Epithelial cell of umbilical artery (primary cell): ENCODE results near the gene SEMA3G. TPM values are rescaled to one million over a fixed set of nuclear protein-coding genes. Genes with fewer than 3 reads are reported as not detected.

Experiments
- total RNA-seq: library from RNA; depleted of rRNA; stranded (reverse); fragments of >200 nt; gene quantifications from 2 replicates; pipeline ENCODE4 v1.2.3, GENCODE V29; 2014

The SEMA3G gene
- 39.5 and 61.1 TPM in 2 replicates for total RNA-seq

DNA sequence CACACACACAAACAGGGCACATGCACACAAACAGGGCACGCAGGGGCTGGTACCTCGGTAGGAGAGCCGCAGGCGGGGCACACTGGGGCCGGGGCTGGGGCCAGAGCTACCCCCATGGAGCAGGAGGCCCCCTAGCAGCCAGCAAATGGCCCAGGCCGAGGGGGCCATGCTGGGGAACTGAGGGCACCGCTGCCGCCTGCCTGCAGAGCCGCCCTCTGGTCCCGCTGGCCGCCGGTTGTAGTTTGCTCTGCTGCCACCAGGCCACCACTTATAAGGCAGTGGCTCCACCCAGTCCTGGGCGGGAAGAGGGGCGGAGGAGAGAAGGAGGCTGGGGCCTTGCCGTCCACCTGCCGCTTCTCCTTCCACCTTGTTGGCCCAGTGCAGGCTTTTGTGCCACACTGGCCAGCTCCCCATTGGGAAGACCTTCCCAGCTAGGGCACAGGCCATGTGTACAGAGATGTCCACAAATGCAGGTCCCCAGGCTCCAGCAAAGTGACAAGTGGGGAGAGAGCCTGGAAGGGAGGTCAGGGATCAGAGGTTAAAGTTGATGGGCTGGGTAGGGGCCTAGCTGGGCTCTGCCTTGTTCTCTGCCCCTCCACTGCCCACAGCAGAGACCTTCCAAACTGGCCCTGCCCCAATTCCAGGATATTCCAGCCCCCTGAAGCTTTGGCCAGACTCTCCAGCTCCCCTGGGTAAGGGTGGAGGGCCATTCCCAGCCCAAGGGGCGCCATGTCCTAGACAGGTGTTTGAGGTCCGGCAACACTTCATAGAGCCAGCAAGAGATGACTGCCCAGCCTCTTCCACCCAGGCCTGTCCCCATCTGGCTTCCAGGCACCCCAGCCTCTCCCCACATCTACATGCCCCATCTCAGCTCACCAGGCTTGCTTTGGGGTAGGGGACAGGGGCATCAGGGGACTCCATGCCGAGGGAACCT lies at the start of gene SEMA3G:
Gene SEMA3G (minus strand): TSS at position 244 of the 934 bp plus-strand sequence. CDS start 76 bp downstream, at position 168.

DNA sequence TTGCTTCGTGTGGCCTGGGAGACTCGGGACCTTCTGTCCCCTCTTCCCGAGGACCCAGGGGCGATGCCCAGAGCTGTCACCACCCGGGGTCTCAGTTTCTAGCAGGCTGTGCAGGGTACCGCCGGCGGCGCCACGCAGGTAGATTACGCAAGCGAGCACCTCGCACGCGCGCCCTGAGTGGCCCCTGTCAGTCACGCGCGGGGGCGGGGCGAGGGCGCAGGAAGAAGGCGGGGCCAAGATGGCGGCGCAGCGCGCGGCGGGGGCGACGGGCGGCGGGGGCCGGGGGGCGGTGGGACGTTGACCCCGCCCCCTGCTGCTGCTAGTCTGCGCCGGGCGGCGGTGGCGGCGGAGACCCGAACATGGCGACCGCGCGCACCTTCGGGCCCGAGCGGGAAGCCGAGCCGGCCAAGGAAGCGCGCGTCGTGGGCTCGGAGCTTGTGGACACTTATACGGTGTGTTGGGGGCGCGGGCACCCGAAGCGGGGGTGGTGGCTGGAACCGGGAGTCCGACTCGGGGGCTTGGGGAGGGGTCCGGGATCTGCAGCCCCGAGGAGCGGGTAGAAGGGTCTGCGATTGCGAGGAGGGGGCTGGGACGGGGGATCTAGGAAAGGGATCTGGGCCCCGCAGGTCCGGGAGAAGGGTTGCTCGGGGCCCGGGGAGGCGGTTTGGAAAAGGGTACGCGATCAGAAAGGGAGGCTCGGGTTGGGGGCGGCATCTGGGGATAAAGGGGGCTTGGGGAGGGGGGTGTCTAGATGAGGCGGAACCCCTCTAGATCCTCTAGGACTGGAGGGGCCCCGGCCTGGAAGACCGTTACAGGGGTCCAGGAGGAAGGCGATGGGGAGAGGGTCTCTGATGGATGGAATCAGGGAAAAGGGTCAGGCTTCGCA lies 10.6 kb upstream of the SEMA3G start, which contains the start of gene NISCH:
Gene NISCH (plus strand): TSS at position 322 of the 886 bp plus-strand sequence. CDS start 38 bp downstream, at position 360.

DNA sequence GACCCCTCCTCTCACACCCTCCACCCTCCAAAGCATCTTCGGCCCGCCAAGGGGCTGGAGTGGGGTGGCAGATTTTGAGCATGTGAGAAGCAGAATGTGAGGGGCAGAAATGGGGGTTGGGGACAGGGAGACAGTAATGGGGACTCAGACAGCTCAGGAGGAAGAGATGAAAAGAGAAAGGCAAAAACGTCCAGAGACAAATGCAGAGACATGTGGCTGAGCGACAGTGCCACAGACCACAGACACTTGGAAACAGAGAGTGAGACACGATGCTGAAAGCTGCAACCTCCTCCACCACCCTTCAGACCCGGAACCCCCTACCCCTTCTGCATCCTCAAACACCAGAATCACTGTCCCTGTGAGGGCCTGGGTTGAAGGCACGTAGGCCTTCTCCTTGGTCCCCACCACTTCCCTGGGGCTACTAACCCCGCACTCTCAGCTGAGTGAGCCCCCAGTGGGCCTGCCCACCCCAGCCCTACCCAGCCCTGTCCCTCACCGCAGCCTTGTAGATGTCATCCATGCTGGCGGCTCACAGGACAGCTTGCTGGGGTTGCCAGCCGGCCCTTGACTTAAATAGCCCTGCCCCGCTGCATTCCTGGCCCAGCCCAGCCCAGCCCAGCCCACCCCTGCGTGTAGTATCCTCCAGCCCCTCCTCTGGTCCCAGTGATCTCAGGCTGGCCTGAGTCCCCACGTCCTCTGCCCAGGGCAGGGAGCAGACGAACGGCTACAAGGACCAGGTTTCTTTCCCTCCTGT lies 8.8 kb upstream of the SEMA3G start, which contains the start of gene TNNC1:
Gene TNNC1 (minus strand): TSS at position 546 of the 754 bp plus-strand sequence. CDS start 26 bp downstream, at position 520.

Other genes with a start within 250 kb of the SEMA3G start
- gene ALAS1, start 246.9 kb downstream of the SEMA3G start, total RNA-seq, result 45.1 and 47.1 TPM in 2 replicates
- not detected in 2 replicates for gene TLR9, start 219.5 kb downstream of the SEMA3G start, total RNA-seq
- gene TWF2, start 205.9 kb downstream of the SEMA3G start, total RNA-seq, result 106 and 168 TPM in 2 replicates
- 5.8 and 12.3 TPM in 2 replicates for gene PPM1M, start 199.3 kb downstream of the SEMA3G start, total RNA-seq
- 60.4 and 83.6 TPM in 2 replicates for gene WDR82, start 166.5 kb downstream of the SEMA3G start, total RNA-seq
- 18.8 and 24.4 TPM in 2 replicates for gene GLYCTK, start 157.3 kb downstream of the SEMA3G start, total RNA-seq
- 0.97 and 1.5 TPM in 2 replicates for gene DNAH1, start 128.8 kb downstream of the SEMA3G start, total RNA-seq
- gene BAP1, start 35.1 kb downstream of the SEMA3G start, total RNA-seq, result 60.2 and 61.7 TPM in 2 replicates
- gene PHF7, start 34.4 kb downstream of the SEMA3G start, total RNA-seq, result 3.2 and 4.2 TPM in 2 replicates
- gene TNNC1, start 8.9 kb upstream of the SEMA3G start, total RNA-seq, result not detected in 2 replicates
- 48.7 and 78.7 TPM in 2 replicates for gene NISCH, start 10.5 kb upstream of the SEMA3G start, total RNA-seq
- 189 and 191 TPM in 2 replicates for gene STAB1, start 50.2 kb upstream of the SEMA3G start, total RNA-seq
- 23.9 and 95.8 TPM in 2 replicates for gene NT5DC2, start 88.8 kb upstream of the SEMA3G start, total RNA-seq
- gene UQCC5, start 91.5 kb upstream of the SEMA3G start, total RNA-seq, result 2.6 and 23.6 TPM in 2 replicates
- 58.5 and 83.1 TPM in 2 replicates for gene PBRM1, start 240.8 kb upstream of the SEMA3G start, total RNA-seq
- gene GNL3, start 240.9 kb upstream of the SEMA3G start, total RNA-seq, result 206 and 216 TPM in 2 replicates